A375 (cell line): ENCODE results near the gene KIAA1328. TPM values are rescaled to one million over a fixed set of nuclear protein-coding genes. Genes with fewer than 3 reads are reported as not detected.

Source experiments
- total RNA-seq: library from RNA; depleted of rRNA; stranded (reverse); fragments of >200 nt; shearing (Covaris generic); gene quantifications from 2 replicates; pipeline ENCODE4 v1.2.3, GENCODE V29; 2014; rRNA removed

Gene KIAA1328
- 3.4 and 6.3 TPM in 2 replicates for total RNA-seq

DNA sequence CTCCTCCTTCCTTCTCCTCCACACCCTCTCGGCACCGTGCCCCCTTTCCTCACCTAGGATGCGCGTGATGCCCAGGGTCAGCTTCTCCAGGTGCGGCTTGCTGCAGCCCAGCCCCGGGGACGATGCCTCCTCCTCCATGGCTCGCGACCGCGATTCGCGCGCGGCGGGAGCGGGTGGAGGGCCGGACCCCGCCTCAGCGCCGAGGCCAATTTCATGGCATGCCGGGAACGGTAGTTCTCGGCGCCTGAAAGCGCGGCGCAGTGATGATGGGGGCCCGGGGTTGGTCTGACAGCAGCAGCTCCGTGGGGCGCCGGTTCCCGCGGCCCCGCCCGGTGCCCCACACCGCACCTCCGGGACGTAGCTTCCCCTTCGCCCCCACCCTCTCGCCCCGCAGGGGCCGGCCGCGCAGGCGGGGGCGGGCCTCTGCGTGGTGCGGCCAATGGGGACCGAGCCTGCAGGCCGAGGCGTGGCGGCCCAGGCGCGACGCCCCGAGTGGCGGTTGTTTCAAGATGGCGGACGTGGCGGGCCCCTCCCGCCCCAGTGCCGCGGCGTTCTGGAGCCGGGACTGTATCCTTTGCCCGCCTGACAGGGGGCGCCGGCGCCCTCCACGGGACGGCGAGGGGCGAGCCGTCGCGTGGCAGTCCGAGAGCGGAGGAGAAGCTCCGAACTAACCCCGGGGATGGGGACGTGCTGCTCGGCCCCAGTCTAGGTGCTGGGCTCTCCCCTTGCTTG, at the start of gene KIAA1328, which contains the start of gene TPGS2:
Gene KIAA1328 (plus strand): TSS at position 498 of the 732 bp plus-strand sequence. CDS start 12 bp downstream, at position 510.
Gene TPGS2 (minus strand): TSS at position 373 of the 732 bp plus-strand sequence. CDS start 235 bp downstream, at position 138.

Other genes with a start within 250 kb of the KIAA1328 start
- gene TPGS2, start 125 bp upstream of the KIAA1328 start, total RNA-seq: 54.6 and 55.4 TPM in 2 replicates